Type B pancreatic cell (in vitro differentiated cells): ENCODE results near the gene LAPTM5. TPM values are rescaled to one million over a fixed set of nuclear protein-coding genes. Genes with fewer than 3 reads are reported as not detected.

Source experiments
- DNase-seq: peaks from one replicate; pipeline ENCODE4 v3.0.0; 2021; ENCODE audit warnings: mixed read lengths; ENCODE audit not compliant: unreplicated experiment; ENCODE audit errors: extremely low spot score
- H3K27ac Mint-ChIP-seq: 2 replicates; pipeline ENCODE4 v1.8.0; 2021; ENCODE audit warnings: mild to moderate bottlenecking, mixed read lengths
- H3K27me3 Mint-ChIP-seq: 2 replicates; pipeline ENCODE4 v1.8.0; 2021; ENCODE audit warnings: mixed read lengths
- H3K36me3 Mint-ChIP-seq: 2 replicates; pipeline ENCODE4 v1.8.0; 2021; ENCODE audit warnings: mixed read lengths
- H3K4me1 Mint-ChIP-seq: one replicate; pipeline ENCODE4 v1.8.0; 2021; ENCODE audit warnings: mixed read lengths; ENCODE audit not compliant: unreplicated experiment
- H3K4me3 Mint-ChIP-seq: 2 replicates; pipeline ENCODE4 v1.8.0; 2021; ENCODE audit warnings: mild to moderate bottlenecking, mixed read lengths
- H3K9me3 Mint-ChIP-seq: 2 replicates; pipeline ENCODE4 v1.8.0; 2021; ENCODE audit warnings: mixed read lengths
- long read RNA-seq: library from polyadenylated mRNA; unstranded; transcript quantifications from one replicate; pipeline ENCODE4 v2.0.0, GENCODE V29; 2020
- total RNA-seq: library from RNA; stranded (reverse); gene quantifications from 2 replicates; pipeline ENCODE4 v1.2.1, GENCODE V29; 2021; ENCODE audit warnings: low replicate concordance
- TF ChIP-seq, protein P1 (sequence below): fragments of 200-600 bp; sonication (generic); conservative IDR thresholded peaks from 2 replicates; pipeline ENCODE4 v1.5.0; 2021; ENCODE audit warnings: antibody characterized with exemption, mild to moderate bottlenecking

LAPTM5 gene, protein sequence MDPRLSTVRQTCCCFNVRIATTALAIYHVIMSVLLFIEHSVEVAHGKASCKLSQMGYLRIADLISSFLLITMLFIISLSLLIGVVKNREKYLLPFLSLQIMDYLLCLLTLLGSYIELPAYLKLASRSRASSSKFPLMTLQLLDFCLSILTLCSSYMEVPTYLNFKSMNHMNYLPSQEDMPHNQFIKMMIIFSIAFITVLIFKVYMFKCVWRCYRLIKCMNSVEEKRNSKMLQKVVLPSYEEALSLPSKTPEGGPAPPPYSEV
- total RNA-seq, result 0.24 and 0.29 TPM in 2 replicates
- long read RNA-seq, partial matches to known transcripts, result 0 of 4 reads
- long read RNA-seq, other reads (novel, unspliced or antisense), result 2 of 4 reads

DNA sequence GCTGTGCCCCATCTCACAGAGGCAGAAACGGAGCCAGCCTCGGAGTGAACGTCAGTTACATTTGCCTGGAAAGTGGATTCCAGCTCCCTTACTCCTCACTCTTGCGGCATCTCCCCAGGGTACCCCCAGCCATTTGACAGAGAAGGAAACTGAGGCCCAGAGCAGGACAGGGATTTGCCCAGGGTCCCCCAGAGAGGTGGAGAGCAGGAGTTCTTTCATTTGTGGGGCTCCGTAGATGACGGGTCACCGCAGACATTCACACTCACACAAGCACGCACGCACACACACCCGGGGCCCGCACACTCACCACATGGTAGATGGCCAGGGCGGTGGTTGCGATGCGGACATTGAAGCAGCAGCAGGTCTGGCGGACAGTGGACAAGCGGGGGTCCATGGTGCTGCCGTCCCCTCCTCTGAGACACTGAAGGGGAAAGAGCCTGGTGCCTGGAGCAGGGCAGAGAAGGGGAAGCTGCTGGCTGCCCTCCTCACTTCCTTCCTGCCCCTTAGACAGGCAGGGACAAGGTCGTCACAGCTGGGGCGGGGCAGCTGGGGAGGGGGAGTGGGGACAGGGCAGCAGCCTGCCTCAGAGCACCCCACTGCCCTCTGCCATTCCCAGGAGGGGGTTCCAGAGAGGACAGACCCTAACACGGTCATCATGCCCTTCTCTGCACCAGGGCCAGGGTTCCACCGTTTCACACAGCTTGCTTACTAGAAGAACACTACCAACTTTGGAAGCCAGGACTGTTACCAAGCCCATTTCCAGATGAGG lies at the start of gene LAPTM5:
LAPTM5 (minus strand) TSS at position 423 of the 769 bp plus-strand sequence; CDS start at position 394, 29 bp downstream.
- no peak within 1 kb of the TSS for H3K4me3 Mint-ChIP-seq
- H3K4me1 Mint-ChIP-seq, result peaks cover 24% of the 10 kb centered on the region
- DNase-seq, result no peak
- H3K27ac Mint-ChIP-seq, result peak within 1 kb of the TSS; percentile 48
- no peaks in the 10 kb centered on the region for H3K9me3 Mint-ChIP-seq
- H3K27me3 Mint-ChIP-seq, result no peaks in the 10 kb centered on the region
- H3K36me3 Mint-ChIP-seq, result no peaks in the 10 kb centered on the region
- TF ChIP-seq, protein P1, sequence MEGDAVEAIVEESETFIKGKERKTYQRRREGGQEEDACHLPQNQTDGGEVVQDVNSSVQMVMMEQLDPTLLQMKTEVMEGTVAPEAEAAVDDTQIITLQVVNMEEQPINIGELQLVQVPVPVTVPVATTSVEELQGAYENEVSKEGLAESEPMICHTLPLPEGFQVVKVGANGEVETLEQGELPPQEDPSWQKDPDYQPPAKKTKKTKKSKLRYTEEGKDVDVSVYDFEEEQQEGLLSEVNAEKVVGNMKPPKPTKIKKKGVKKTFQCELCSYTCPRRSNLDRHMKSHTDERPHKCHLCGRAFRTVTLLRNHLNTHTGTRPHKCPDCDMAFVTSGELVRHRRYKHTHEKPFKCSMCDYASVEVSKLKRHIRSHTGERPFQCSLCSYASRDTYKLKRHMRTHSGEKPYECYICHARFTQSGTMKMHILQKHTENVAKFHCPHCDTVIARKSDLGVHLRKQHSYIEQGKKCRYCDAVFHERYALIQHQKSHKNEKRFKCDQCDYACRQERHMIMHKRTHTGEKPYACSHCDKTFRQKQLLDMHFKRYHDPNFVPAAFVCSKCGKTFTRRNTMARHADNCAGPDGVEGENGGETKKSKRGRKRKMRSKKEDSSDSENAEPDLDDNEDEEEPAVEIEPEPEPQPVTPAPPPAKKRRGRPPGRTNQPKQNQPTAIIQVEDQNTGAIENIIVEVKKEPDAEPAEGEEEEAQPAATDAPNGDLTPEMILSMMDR, result no peak

DNA sequence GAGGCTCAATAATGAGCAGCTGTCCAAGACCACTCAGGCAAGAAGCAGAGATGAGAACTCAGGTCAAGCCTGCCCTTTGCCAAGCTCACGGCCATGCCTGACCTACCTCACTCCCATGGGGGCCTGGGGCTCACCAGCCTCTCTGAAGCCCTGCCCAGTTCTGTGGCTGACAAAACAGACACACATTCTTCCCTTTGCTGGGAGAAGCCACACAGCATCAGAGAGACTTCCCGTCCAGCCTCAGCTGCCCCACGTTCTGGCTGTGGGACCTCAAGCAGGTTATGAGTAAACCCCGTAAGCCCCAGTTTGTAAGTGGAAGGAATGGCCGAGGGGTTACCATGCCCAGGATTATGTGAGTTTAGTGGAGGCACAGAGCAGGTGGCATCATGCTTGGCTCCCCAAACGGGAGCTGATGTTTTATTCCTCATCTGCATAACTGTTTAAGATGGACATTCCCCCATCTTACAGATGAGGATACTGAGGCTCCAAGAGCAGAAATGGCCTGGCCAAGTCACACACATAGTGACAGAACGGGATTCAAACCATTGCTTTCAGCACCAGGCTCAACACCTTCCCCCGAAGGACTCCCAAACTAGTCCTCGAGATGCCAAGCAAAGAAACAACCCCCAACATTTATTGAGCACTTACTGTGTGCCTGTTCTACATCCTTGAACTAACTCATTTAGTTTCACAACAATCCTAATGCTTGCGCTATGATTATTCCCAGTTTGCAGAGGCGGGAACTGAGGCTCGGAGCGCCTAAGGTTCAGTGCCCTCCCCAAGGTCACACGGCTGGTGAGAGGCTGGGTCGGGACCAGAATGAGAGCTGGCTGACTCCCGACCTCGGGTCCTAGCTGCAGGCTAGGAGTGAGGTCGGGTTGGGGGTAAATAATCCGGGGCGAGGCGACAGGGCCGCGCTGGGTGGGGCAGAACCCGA lies 49.1 kb upstream of the LAPTM5 start:
- Mint-ChIP-seq H3K27me3 (peaks cover 36% of the 10 kb centered on the region), H3K9me3 (no peaks in the 10 kb centered on the region), H3K27ac (no peak overlapping the region), H3K4me3 (no peak overlapping the region), H3K4me1 (peaks cover 59% of the 10 kb centered on the region), H3K36me3 (no peaks in the 10 kb centered on the region)
- no peak for DNase-seq
- TF ChIP-seq, protein P1, result no peak

DNA sequence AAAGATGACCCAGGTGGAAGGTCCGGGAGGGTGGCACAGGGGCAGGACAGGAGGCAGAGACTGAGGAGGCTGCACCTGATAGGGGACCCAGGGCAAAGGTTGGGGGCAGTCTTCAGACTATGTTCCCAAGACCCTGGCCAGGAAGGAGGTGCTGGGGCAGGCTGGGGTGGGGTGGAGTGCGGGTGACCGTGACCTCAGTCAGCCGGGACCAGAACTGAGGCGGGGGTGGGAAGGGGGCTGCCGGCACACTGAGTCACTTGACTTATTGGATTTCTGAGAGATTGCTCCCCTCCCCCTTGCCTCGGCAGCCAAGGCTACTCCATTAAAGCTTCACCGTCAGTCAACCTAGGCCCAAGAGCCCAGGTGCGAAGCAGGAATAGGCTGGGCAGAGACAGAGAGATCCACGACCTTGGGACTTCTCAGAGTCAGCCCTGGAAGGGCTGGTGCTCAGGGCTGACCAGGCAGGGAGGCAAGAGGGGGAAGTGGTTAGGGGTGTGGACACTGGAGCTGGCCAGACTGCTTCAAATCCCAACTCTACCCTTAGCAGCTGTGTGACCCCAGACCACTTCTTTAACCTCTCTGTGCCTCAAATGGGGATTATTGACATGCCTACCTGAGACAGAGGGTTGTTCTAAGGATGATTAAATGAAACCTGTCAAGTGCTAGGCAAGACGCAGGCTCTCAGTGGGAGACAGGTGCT lies 47.9 kb upstream of the LAPTM5 start:
- no peak for DNase-seq
- Mint-ChIP-seq H3K4me1 (peaks cover 60% of the 10 kb centered on the region), H3K4me3 (no peak overlapping the region), H3K9me3 (no peaks in the 10 kb centered on the region), H3K27ac (no peak overlapping the region), H3K36me3 (no peaks in the 10 kb centered on the region), H3K27me3 (peaks cover 27% of the 10 kb centered on the region)
- TF ChIP-seq, protein P1, result no peak

DNA sequence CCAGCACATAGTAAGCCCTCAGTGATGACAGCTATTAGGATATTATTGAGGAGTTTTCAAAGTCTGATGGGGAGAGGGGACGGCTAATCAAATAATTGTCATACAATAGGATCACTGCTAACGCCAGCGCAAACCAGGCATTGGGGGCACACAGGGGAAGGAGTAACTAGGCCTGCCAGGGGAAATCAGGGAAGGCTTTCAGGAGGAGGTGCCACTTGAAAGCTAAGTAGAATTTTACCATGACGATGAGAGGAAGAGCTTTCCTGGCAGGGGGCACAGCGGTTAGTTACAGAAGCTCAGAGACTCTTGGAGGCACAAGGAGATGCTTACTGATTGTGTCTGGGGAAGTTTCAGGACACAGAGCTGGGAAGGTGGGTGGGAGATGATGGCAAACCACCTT lies 47.2 kb upstream of the LAPTM5 start:
- TF ChIP-seq, protein P1, result no peak
- peaks cover 56% of the 10 kb centered on the region for H3K4me1 Mint-ChIP-seq

DNA sequence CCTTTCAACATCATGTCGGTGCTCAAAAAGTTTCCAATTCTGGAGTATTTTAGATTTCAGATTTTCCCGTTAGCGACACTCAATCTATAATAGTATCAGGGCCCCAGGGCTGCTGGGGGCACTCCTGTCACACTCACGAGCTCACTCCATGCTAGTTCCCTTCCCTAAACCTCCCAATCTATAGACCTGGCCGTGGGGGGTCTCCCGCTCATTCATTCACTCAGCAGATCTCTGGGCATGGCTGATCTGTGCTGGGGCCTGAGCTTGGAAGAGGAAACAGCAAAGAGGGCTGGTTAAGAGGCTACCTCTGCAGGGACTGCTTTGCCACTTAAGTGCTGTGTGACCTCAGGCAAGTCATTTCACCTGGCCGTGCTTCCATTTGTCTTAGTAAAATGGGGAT lies 46.8 kb upstream of the LAPTM5 start:
- H3K36me3 Mint-ChIP-seq, result no peaks in the 10 kb centered on the region
- no peaks in the 10 kb centered on the region for H3K9me3 Mint-ChIP-seq
- H3K4me3 Mint-ChIP-seq, result no peak overlapping the region
- no peak for DNase-seq
- peaks cover 53% of the 10 kb centered on the region for H3K4me1 Mint-ChIP-seq
- TF ChIP-seq, protein P1, result no peak
- no peak overlapping the region for H3K27ac Mint-ChIP-seq
- peaks cover 24% of the 10 kb centered on the region for H3K27me3 Mint-ChIP-seq

More for the DNA sequence above, 47.2 kb upstream of the LAPTM5 start:
- Mint-ChIP-seq H3K4me3 (no peak overlapping the region), H3K27ac (no peak overlapping the region), H3K9me3 (no peaks in the 10 kb centered on the region), H3K36me3 (no peaks in the 10 kb centered on the region), H3K27me3 (peaks cover 26% of the 10 kb centered on the region)
- no peak for DNase-seq
